GM12874 (cell line): ENCODE results near the gene SMCO3.

Experiments
- CTCF ChIP-seq: IDR thresholded peaks from 2 replicates; pipeline ENCODE4 v1.5.1; 2011; ENCODE audit warnings: low read depth, mild to moderate bottlenecking, control low read depth, low read length, moderate library complexity; ENCODE audit not compliant: insufficient read depth

The SMCO3 gene

GRCh38 chr12:14784471-14784870 lies 29.5 kb downstream of the SMCO3 start:
- no peak for TF ChIP-seq CTCF

- TF ChIP-seq CTCF, result no peak
Measured at GRCh38 chr12:14782756-14783155, 31.2 kb downstream of the SMCO3 start.

DNA sequence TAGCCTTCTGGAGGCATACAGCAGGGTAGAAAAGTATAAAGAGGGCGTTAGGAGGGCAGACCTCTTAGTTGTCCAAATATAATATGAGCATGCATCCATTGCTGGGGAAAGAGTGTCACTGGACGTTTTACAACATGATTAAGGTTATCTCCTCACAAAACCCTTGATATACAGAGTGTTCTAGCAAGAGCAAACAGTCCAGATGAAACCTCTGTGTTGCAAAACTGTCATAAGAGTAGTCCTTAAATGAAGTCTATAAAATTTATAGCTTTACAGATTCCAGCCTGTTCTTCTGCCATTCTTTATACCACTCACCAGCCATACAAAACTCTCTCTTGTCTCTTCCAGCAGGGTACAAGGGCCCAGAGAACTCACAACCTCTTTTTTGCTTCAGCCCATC lies 32.4 kb downstream of the SMCO3 start:
- TF ChIP-seq CTCF, result no peak

DNA sequence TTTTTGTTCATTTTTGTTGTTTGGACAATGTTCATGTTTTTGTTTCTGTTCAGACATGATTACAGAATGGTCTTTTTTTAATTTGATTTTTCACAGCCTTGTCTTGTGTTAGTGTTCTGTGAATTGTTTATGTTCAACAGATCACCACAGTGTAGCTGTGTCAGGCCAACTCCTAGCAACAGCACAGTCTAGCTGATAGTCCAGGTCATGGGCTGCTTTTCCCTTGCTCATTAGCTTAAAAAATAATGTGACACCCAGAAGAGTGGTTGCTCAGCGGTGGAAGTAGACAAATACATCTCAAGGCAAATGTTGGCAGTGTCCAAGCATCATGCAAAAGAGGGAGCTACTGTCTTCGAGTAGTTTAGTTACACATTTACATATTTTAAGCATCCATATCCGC lies 33.1 kb downstream of the SMCO3 start:
- TF ChIP-seq CTCF, result no peak

DNA sequence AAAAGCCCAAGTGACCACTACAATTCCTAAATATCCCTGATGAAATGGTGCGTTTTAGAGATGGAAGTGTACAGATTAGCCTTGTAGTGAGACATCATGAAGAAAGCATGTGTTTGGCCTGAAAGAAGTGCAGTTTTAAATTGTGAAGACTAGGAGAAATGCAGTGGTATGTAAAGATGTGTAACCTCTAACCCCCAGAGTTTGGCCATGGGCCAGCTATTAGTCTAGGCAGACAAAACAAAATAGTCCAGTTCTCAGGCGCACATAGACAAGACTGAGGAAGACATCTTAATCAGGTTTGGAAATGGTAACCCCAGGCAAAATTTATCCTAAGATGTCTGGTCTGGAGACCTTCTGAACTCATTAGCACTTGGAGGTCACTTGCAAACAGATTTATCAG lies 34.1 kb downstream of the SMCO3 start:
- TF ChIP-seq CTCF, result no peak

DNA sequence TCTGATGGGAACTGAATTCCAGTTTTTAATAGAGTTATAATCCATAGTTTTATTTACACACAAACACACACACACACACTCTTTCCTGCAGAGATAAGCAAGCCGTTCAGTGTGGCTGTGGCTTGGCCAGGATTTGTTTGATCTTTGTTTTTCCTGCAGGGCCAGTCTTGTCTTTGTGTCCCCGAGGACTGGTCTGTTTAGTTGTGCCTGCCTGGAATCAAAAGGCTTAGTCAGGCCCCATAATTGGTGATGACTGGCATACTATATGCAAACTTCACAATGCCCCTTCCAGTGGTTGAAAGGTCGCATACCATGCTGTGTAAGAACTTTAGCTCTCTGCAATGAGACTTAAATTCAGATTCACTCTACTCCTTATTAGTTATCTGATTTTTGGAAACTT lies 36.7 kb downstream of the SMCO3 start:
- no peak for TF ChIP-seq CTCF

- 0 out of 2 replicates have a peak, but pooled peaks have one; percentile 7 for TF ChIP-seq CTCF
Measured at GRCh38 chr12:14776236-14776961, 37.6 kb downstream of the SMCO3 start.
